HG03159 (cell line): ENCODE measurements around the gene RAB4A.
A peak's percentile ranks its signal among the peaks of the same experiment; 100 is the strongest.
"Not testable (repeated sequence)": the region's sequence is repeated elsewhere in the genome, so short reads cannot be mapped to it uniquely, and the experiment has no call there.

ENCODE experiments used
- ATAC-seq: cut with Tn5 transposase; IDR thresholded peaks from one replicate; pipeline ENCODE4 v1.9.1; 2021; ENCODE audit warnings: mild to moderate bottlenecking, moderate library complexity; ENCODE audit not compliant: unreplicated experiment

RAB4A gene

GRCh38 chr1:229271448-229272159 lies 693 bp downstream of the RAB4A start:
- ATAC-seq: peak; percentile 43

- no peak for ATAC-seq
Measured at GRCh38 chr1:229272164-229273158, 1.6 kb downstream of the RAB4A start.

GRCh38 chr1:229273507-229274232 lies 2.8 kb downstream of the RAB4A start:
- no peak for ATAC-seq

GRCh38 chr1:229275005-229275404 lies 4.1 kb downstream of the RAB4A start:
- no peak for ATAC-seq

- ATAC-seq: no peak
Measured at GRCh38 chr1:229278120-229278741, 7.3 kb downstream of the RAB4A start.

- no peak for ATAC-seq
Measured at GRCh38 chr1:229279242-229279641, 8.3 kb downstream of the RAB4A start.

GRCh38 chr1:229280037-229280828 lies 9.3 kb downstream of the RAB4A start:
- ATAC-seq: no peak

GRCh38 chr1:229280921-229281320 lies 10.0 kb downstream of the RAB4A start:
- ATAC-seq: no peak

GRCh38 chr1:229281339-229281926 lies 10.5 kb downstream of the RAB4A start:
- no peak for ATAC-seq

GRCh38 chr1:229282295-229282823 lies 11.4 kb downstream of the RAB4A start:
- no peak for ATAC-seq

GRCh38 chr1:229283183-229283611 lies 12.3 kb downstream of the RAB4A start:
- ATAC-seq: no peak

- ATAC-seq: no peak
Measured at GRCh38 chr1:229284887-229285286, 14.0 kb downstream of the RAB4A start.

- ATAC-seq: no peak
Measured at GRCh38 chr1:229285440-229285839, 14.5 kb downstream of the RAB4A start.

- ATAC-seq: no peak
Measured at GRCh38 chr1:229286099-229286766, 15.3 kb downstream of the RAB4A start.

- ATAC-seq: no peak
Measured at GRCh38 chr1:229287267-229287666, 16.4 kb downstream of the RAB4A start.

GRCh38 chr1:229288516-229288915 lies 17.6 kb downstream of the RAB4A start:
- ATAC-seq: no peak

GRCh38 chr1:229291686-229292085 lies 20.8 kb downstream of the RAB4A start:
- not testable (repeated sequence) for ATAC-seq

- no peak for ATAC-seq
Measured at GRCh38 chr1:229293528-229294204, 22.8 kb downstream of the RAB4A start.
